Superior temporal gyrus (tissue), 1 donor: ENCODE data around the gene IFT172.
A peak's percentile ranks its signal among the peaks of the same experiment; 100 is the strongest.
"Not testable (repeated sequence)": the region's sequence is repeated elsewhere in the genome, so short reads cannot be mapped to it uniquely, and the experiment has no call there.

Source experiments
- DNase-seq: peaks from one replicate; pipeline ENCODE4 v3.0.0-alpha.2; 2016; ENCODE audit errors: extremely low spot score

IFT172 gene

GRCh38 chr2:27493948-27494283 is 4.4 kb upstream of the IFT172 start:
- no peak for DNase-seq

GRCh38 chr2:27492557-27492956 is 3.0 kb upstream of the IFT172 start:
- DNase-seq, result no peak

GRCh38 chr2:27489118-27489497 is 435 bp downstream of the IFT172 start:
- DNase-seq, result no peak

- DNase-seq, result peak; percentile 29
Measured at GRCh38 chr2:27485496-27485895, 4.0 kb downstream of the IFT172 start.

GRCh38 chr2:27471961-27472360 is 17.6 kb downstream of the IFT172 start:
- DNase-seq, result no peak

GRCh38 chr2:27464443-27464842 is 25.1 kb downstream of the IFT172 start:
- no peak for DNase-seq

- no peak for DNase-seq
Measured at GRCh38 chr2:27461118-27461517, 28.4 kb downstream of the IFT172 start.

GRCh38 chr2:27453968-27454367 is 35.6 kb downstream of the IFT172 start:
- DNase-seq, result no peak

- no peak for DNase-seq
Measured at GRCh38 chr2:27451095-27451494, 38.4 kb downstream of the IFT172 start.

- no peak for DNase-seq
Measured at GRCh38 chr2:27448381-27448780, 41.2 kb downstream of the IFT172 start.

GRCh38 chr2:27446057-27446456 is 43.5 kb downstream of the IFT172 start:
- DNase-seq, result no peak

- DNase-seq, result no peak
Measured at GRCh38 chr2:27445615-27446014, 43.9 kb downstream of the IFT172 start.

GRCh38 chr2:27445155-27445554 is 44.4 kb downstream of the IFT172 start:
- no peak for DNase-seq

GRCh38 chr2:27442920-27443282 is 46.6 kb downstream of the IFT172 start:
- no peak for DNase-seq

GRCh38 chr2:27441958-27442919 is 47.3 kb downstream of the IFT172 start, which contains the start of gene KRTCAP3:
Gene KRTCAP3 (plus strand): TSS chr2:27442381. CDS start chr2:27442413, 32 bp downstream.
- no peak for DNase-seq

- no peak for DNase-seq
Measured at GRCh38 chr2:27441226-27441926, 48.2 kb downstream of the IFT172 start.

GRCh38 chr2:27435628-27436027 is 53.9 kb downstream of the IFT172 start:
- DNase-seq, result no peak

GRCh38 chr2:27431395-27431794 is 58.1 kb downstream of the IFT172 start:
- no peak for DNase-seq

GRCh38 chr2:27428978-27429541 is 60.5 kb downstream of the IFT172 start:
- DNase-seq, result peak; percentile 42

GRCh38 chr2:27428213-27428977 is 61.1 kb downstream of the IFT172 start, which contains the start of gene NRBP1:
Gene NRBP1 (plus strand): TSS chr2:27428631. CDS start chr2:27433274, 4,643 bp downstream.
- DNase-seq, result peak; percentile 95

- peak; percentile 62 for DNase-seq
Measured at GRCh38 chr2:27427863-27428212, 61.7 kb downstream of the IFT172 start.

- DNase-seq, result not testable (repeated sequence)
Measured at GRCh38 chr2:27425039-27425438, 64.5 kb downstream of the IFT172 start.
